Right lobe of liver (tissue), 6 donors: ENCODE measurements around the gene SMIM23. TPM values are rescaled to one million over a fixed set of nuclear protein-coding genes. Genes with fewer than 3 reads are reported as not detected.

Source experiments
- ATAC-seq, 4 donors: fragments of 200-7000 bp; cut with Tn5 transposase; one replicate each; pipeline ENCODE4 v1.9.1; 2020; ENCODE audit warnings: mild to moderate bottlenecking in 4 of 4, moderate library complexity in 4 of 4
- DNase-seq, 3 donors: peaks; one replicate each; pipeline ENCODE4 v3.0.0-alpha.2; 2020
- H3K27ac ChIP-seq, 3 donors: fragments of 200-600 bp; one replicate each; pipeline ENCODE4 v1.8.0; 2022
- H3K27me3 ChIP-seq, 2 donors: fragments of 200-600 bp; one replicate each; pipeline ENCODE4 v1.8.0; 2022
- H3K36me3 ChIP-seq, 4 donors: fragments of 200-600 bp; sonication (generic) in 1 of 4; one replicate each; pipeline versions ENCODE4 v1.5.1 to v1.8.0; 2017 to 2022; ENCODE audit warnings: control low read depth in 1 of 4
- H3K4me1 ChIP-seq, 4 donors: fragments of 200-600 bp; sonication (generic) in 1 of 4; one replicate each; pipeline versions ENCODE4 v1.5.1 to v1.8.0; 2017 to 2022; ENCODE audit warnings: control low read depth in 1 of 4
- H3K4me3 ChIP-seq, 3 donors: fragments of 200-600 bp; one replicate each; pipeline ENCODE4 v1.8.0; 2022
- H3K9me3 ChIP-seq, 4 donors: fragments of 200-600 bp; sonication (generic) in 1 of 4; one replicate each; pipeline versions ENCODE4 v1.5.1 to v1.8.0; 2017 to 2022; ENCODE audit warnings: control low read depth in 1 of 4
- CTCF ChIP-seq, 4 donors: fragments of 200-600 bp in 3 of 4; fragments of 450-650 bp in 1 of 4; IDR thresholded peaks; one replicate each; pipeline versions ENCODE4 v1.5.1 to v1.8.0; 2016 to 2022; ENCODE audit warnings: antibody characterized with exemption in 4 of 4, mild to moderate bottlenecking in 2 of 4
- POLR2A ChIP-seq: fragments of 450-650 bp; IDR thresholded peaks from one replicate; pipeline ENCODE4 v1.6.1; 2017; ENCODE audit warnings: antibody characterized with exemption, mild to moderate bottlenecking
- WGBS: methylation state at CpG from one replicate; pipeline ENCODE4 v1.1.6; 2018; ENCODE audit warnings: low coverage, low lambda C conversion rate; ENCODE audit not compliant: insufficient coverage; ENCODE audit errors: missing lambda C conversion rate; 5-methylcytosine and 5-hydroxymethylcytosine counted together
- intact Hi-C, 2 donors: fragments of 100-400 bp; cut with DNase I; formaldehyde crosslinking; loops; one replicate each; pipeline versions ENCODE4 v1.11.2 to v1.14.1; 2022
- total RNA-seq, 6 experiments: library from RNA; depleted of rRNA in 2 of 6; stranded (reverse); fragments of >200 nt in 2 of 6; fragmentation: NEBNext Ultra II Directional in 3 of 6; extraction: Animal tissue kit (Norgen Biotek cat#: 25700) in 3 of 6; gene quantifications; one replicate each; pipeline versions ENCODE4 v1.1.0 to v1.2.4, GENCODE V29; 2016 to 2023
- donor health status: DM: no; HTN: yes; CAD: no.
- donor health status: DM: no; HTN: no; CAD: no.
- donor health status: DM: no; HTN: no; CAD: no.
- donor health status: DM: no; HTN: yes; CAD: no.
- donor health status: DM: no; HTN: yes; CAD: no.

SMIM23 gene
- total RNA-seq, 6 experiments from 2014 or later = not detected

DNA sequence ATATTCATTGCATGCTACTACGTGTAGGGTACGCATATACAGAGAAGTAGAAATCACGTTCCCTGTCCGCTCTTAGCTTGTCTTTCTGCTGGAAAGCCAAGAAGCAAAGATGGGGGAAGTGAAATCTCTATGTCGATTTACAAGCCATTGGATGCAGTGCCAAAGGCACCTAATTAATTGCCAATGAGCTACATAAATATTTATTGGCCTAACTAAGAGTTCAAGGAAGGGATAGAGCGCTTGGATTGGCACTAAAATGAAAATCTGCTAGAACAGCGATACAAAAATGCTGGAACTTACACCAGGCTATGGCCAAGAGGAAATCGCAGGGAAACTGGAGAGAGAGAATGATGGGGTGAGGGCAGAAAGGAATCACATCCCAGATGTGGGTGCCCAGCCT lies 10.8 kb downstream of the SMIM23 start:
- H3K27ac ChIP-seq = no peak overlapping the region
- H3K9me3 ChIP-seq = no peaks in the 10 kb centered on the region
- 74% methylated on average over 8 of the region's 8 CpGs for WGBS
- H3K27me3 ChIP-seq = no peaks in the 10 kb centered on the region
- no peak overlapping the region for H3K4me3 ChIP-seq
- DNase-seq = no peak
- H3K4me1 ChIP-seq = no peaks in the 10 kb centered on the region
- no peaks in the 10 kb centered on the region for H3K36me3 ChIP-seq
- intact Hi-C loops = no loop called here
- TF ChIP-seq CTCF (IDR thresholded peaks at IDR 0.05) (no peak), POLR2A (no peak)
- no peak for ATAC-seq

DNA sequence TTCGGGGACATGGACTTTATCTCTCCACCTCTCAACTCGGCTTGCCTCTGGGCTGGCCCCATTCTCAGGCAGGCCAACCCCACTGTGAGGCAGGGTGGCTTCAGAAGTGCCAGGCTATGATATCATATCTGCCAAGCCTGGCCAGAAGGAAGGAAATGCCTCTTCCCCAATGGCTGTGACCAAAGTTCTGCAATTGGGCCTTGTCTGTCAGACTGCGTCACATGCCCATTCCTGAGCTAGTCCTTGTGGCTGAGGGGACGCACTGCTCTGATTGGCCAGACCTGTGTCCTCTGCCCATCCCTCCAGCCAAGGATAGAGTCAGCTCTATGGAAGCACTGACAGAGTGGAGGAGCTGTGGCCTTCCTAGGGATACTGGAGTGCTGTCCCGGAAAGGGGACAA lies 11.9 kb downstream of the SMIM23 start:
- ATAC-seq (peak in 1 of 4 donors; percentile 44), DNase-seq (no peak)
- no peaks in the 10 kb centered on the region for H3K9me3 ChIP-seq
- H3K4me3 ChIP-seq = no peak overlapping the region
- H3K27ac ChIP-seq = no peak overlapping the region
- no peaks in the 10 kb centered on the region for H3K36me3 ChIP-seq
- intact Hi-C loops = no loop called here
- TF ChIP-seq CTCF (IDR thresholded peaks at IDR 0.05) (no peak), POLR2A (no peak)
- no peaks in the 10 kb centered on the region for H3K4me1 ChIP-seq
- H3K27me3 ChIP-seq = no peaks in the 10 kb centered on the region
- WGBS = 54% methylated on average over 5 of the region's 5 CpGs

DNA sequence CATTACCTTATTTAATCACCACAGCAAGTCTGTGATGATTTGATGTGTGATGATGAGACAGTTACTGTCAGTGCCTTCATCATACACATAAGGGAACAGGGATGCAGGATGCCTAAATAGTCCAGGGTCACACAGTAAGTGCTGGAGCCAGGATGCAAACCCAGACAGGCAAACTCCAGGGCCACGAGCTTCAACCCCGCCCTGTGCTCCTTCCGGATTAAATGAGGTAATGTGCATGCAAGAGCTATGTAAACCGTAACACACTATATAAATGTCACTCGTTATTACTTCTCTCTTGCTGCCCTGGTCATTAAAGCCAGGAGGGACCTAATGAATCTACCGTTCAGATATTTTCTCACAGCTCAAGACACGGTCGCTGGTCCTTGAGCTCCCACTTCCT lies 12.8 kb downstream of the SMIM23 start:
- H3K4me3 ChIP-seq = no peak overlapping the region
- H3K9me3 ChIP-seq = no peaks in the 10 kb centered on the region
- intact Hi-C loops = no loop called here
- TF ChIP-seq CTCF (IDR thresholded peaks at IDR 0.05) = no peak
- TF ChIP-seq POLR2A = no peak
- no peaks in the 10 kb centered on the region for H3K36me3 ChIP-seq
- no peaks in the 10 kb centered on the region for H3K4me1 ChIP-seq
- WGBS = 76% methylated on average over 8 of the region's 8 CpGs
- no peak overlapping the region for H3K27ac ChIP-seq
- no peaks in the 10 kb centered on the region for H3K27me3 ChIP-seq
- no peak for ATAC-seq
- DNase-seq = no peak

GRCh38 chr5:171801839-171802238 lies 16.2 kb downstream of the SMIM23 start:
- ATAC-seq = no peak
- Histone ChIP-seq H3K27ac (no peak overlapping the region), H3K4me3 (no peak overlapping the region), H3K27me3 (no peaks in the 10 kb centered on the region), H3K36me3 (no peaks in the 10 kb centered on the region), H3K4me1 (no peaks in the 10 kb centered on the region), H3K9me3 (no peaks in the 10 kb centered on the region)
- no peak for DNase-seq
- WGBS = 71% methylated on average over 1 of the region's 1 CpG
- TF ChIP-seq POLR2A (no peak), CTCF (IDR thresholded peaks at IDR 0.05) (no peak)
- intact Hi-C loops = no loop called here

- H3K4me1 ChIP-seq = no peaks in the 10 kb centered on the region
- 51% methylated on average over 3 of the region's 4 CpGs for WGBS
- H3K4me3 ChIP-seq = no peak overlapping the region
- no peak overlapping the region for H3K27ac ChIP-seq
- no peak for ATAC-seq
- no peaks in the 10 kb centered on the region for H3K9me3 ChIP-seq
- TF ChIP-seq POLR2A = no peak
- no peak for TF ChIP-seq CTCF (IDR thresholded peaks at IDR 0.05)
- no peak for DNase-seq
- H3K27me3 ChIP-seq = no peaks in the 10 kb centered on the region
- intact Hi-C loops = no loop called here
- H3K36me3 ChIP-seq = no peaks in the 10 kb centered on the region
Observed at GRCh38 chr5:171805746-171806145, 20.1 kb downstream of the SMIM23 start.
